GM21717 (cell line): Measurements from ENCODE around the gene CHST10.
"Not testable (repeated sequence)": the region's sequence is repeated elsewhere in the genome, so short reads cannot be mapped to it uniquely, and the experiment has no call there.

Experiments
- ATAC-seq: cut with Tn5 transposase; IDR thresholded peaks from one replicate; pipeline ENCODE4 v1.9.1; 2021; ENCODE audit warnings: mild to moderate bottlenecking, moderate library complexity; ENCODE audit not compliant: unreplicated experiment

The CHST10 gene, protein sequence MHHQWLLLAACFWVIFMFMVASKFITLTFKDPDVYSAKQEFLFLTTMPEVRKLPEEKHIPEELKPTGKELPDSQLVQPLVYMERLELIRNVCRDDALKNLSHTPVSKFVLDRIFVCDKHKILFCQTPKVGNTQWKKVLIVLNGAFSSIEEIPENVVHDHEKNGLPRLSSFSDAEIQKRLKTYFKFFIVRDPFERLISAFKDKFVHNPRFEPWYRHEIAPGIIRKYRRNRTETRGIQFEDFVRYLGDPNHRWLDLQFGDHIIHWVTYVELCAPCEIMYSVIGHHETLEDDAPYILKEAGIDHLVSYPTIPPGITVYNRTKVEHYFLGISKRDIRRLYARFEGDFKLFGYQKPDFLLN

GRCh38 chr2:100416935-100417710 lies at the start of gene CHST10:
Gene CHST10 (minus strand): TSS chr2:100417668. CDS start chr2:100406675, 10,993 bp downstream.
- ATAC-seq = peak; percentile 88

DNA sequence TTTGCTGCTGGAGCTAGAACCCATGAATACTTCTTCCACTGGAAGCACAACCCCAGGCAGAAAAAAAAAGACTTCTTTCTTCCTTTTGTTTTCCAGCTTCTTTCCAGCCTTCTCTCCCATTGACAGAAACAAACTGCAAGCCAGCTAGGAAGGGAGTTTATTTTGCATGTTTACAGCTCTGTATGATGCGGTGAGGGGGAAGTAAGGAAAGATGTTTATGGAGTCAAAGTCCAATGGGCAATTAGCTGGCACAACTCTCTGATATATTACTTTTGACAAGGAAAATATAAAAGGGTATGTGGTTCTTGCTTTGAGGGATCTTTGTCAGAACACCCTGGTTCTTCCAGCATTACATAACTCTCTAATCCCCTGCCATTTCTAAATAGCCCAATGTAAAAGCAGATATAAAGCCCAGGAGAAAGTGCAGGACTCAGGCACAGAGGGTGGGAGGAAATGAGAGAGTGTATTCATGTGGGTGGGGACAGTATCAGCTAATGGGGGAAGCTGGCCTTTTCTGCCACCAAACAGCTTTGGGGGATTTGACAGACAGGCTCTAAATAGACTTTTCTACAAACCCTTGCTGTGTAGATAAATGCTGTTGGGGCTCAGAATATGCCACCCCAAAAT lies 43.5 kb upstream of the CHST10 start:
- ATAC-seq = no peak

GRCh38 chr2:100456357-100456756 lies 38.9 kb upstream of the CHST10 start:
- not testable (repeated sequence) for ATAC-seq

- ATAC-seq = no peak
These were observed 36.4 kb upstream of the CHST10 start for GRCh38 chr2:100453853-100454252.

- ATAC-seq = no peak
These were observed 34.3 kb upstream of the CHST10 start for GRCh38 chr2:100451734-100452133.

DNA sequence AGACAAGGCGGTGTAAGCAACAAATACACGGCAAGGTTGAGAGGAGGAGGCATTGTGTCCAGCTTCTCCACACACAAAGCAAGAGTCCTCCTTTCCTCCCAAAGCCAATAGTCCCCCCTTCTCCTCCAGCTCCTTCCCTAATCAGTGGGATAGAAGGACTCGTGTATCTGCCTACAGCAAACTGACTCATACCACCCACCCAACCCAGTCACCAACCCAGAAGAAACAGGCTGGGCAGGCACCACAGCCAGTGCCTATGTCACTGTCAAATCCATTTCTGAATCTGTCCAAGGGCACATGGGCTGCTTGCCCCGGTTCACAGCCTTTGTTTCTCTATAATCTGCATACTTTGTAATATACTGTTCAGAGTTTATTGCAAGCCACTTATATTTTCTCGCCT lies 33.6 kb upstream of the CHST10 start:
- no peak for ATAC-seq

GRCh38 chr2:100446696-100447095 lies 29.2 kb upstream of the CHST10 start:
- ATAC-seq = no peak

DNA sequence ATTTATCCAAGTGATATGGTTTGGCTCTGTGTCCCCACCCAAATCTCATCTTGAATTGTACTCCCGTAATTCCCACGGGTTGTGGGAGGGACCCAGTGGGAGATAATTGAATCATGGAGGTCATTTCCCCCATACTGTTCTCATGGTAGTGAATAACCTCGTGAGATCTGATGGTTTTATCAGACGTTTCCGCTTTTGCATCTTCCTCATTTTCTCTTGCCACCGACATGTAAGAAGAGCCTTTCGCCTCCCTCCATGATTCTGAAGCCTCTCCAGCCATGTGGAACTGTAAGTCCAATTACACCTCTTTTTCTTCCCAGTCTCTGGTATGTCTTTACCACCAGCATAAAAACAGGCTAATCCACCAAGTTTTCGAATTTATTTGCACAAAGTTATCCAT lies 20.3 kb upstream of the CHST10 start:
- ATAC-seq = no peak

GRCh38 chr2:100429726-100430125 lies 12.3 kb upstream of the CHST10 start:
- ATAC-seq = no peak

GRCh38 chr2:100427627-100428258 lies 10.3 kb upstream of the CHST10 start:
- ATAC-seq = peak; percentile 49

DNA sequence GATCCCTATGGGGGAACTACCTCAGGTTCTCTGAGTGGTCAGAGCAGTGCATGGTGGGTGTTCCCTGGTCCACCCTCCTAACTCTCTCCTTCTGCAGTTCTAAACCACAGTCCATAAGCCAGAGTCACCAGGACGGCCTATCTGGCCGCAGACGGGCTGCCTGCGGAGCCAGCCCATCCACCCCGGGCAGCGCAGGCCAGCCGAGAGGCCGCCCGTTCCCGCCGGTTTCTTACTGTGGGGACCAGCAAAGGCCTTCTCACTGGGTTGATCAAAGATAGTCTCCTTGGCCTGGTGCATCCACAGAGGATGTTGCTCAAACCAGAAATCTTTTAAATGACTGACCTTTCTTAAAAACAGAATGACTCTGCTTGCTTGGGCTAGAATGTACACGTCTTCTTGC lies 9.6 kb upstream of the CHST10 start:
- no peak for ATAC-seq

GRCh38 chr2:100426384-100426720 lies 8.9 kb upstream of the CHST10 start:
- ATAC-seq = no peak

DNA sequence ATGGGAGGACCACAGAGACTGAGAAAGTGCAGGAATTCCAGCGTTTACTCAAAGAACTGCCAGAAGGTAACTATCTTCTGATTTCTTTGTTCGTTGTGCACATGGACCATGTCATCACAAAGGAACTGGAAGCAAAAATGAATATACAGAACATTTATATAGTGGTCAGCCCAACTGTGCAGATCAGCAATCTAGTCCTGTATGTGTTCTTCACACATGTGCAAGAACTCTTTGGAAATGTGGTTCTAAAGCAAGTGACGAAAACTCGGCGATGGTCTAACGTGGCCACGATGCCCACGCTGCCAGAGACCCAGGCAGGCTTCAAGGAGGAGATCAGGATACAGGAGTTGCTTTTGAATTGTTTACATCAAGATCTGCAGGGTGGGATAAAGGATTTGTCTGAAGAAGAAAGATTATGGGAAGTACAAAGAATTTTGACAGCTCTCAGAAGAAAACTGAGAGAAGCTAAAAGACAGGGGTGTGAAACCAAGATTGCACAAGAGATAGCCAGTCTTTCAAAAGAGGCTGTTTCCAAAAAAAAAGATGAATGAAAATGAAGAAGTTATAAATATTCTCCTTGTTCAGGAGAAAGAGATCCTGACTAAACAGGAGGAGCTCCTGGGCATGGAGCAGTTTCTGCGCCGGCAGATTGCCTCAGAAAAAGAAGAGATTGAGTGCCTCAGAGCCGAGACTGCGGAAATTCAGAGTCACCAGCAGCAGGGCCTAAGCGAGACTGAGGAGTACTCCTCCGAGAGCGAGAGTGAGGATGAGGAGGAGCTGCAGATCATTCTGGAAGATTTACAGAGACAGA lies 8.3 kb upstream of the CHST10 start:
- ATAC-seq = no peak

GRCh38 chr2:100425107-100425506 lies 7.6 kb upstream of the CHST10 start:
- ATAC-seq = no peak

GRCh38 chr2:100424277-100424875 lies 6.9 kb upstream of the CHST10 start:
- ATAC-seq = no peak

DNA sequence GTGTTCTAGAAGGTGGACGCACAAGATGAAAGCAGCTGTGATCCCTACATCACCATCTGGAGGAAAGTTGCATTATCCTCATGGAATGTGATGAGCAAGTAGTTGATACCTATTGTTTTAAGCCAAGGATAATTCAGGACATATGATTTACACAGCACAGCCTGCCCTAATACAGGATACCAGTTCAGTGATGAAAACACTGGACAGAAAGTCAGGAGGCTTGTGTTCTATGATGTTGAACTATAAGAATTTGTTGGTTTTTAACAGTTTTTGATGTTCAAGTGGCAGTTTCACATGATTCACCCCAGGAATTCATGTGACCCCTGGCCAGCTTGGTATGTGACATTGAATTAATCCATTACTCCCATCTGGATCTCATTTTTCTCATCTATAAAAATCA lies 6.2 kb upstream of the CHST10 start:
- ATAC-seq = no peak

DNA sequence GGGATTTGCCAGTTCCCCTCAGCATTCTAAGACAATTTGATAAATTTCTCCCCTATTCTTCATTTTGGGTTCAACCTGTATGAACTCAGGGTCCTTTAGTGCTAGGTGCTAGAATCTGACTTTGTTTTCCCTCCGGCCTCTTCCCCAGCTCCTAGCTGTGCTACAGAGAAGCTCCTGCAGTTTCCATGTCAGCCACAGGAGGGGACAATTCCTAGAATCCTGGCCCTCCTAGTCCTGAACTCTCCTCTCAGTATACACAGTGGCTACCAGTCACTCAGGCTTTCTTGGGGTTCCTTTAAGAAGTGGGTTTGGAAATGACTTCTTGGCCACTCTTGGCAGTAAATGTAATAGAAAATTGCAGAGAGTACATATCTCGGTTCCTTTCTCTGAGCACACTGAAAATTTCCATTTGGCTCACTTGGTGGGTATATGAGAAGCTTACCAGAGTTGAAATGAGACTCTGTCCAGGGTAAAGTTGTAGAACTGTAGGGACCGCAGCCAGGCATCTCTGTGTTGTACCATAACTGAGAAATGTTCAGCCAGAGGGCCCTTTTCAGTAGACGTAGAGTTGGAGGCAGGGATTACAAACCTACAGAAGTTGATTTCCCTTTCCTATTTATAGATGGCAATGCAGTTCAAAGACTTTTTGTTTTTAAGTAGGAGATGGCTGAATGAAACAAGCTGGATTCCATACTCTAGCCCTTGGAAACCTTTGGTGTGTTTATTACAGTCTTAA lies 5.0 kb upstream of the CHST10 start:
- ATAC-seq = no peak

GRCh38 chr2:100419915-100420314 lies 2.4 kb upstream of the CHST10 start:
- ATAC-seq = no peak

DNA sequence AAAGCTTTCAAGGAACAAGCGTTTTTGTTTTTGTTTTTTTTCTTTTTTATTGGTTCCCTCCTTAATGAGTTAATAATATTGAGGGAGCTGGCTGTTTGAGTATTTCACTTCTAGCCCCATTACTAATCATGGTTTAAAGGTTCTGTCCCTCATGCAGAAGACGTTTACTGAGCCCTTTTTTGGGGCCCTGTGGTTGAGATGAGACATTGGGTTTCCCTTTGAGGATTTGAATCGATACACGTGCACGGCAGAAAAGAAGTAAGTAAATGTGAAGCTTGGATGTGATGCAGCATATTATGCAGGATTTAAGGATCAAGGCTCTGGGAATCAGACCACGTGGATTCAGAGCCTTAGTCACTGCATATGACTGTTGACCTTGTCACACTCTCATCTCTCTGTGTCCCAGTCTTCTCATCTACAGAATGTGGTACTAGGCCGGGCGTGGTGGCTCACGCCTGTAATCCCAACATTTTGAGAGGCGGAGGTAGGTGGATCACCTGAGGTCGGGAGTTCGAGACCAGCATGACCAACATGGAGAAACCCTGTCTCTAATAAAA lies 1.0 kb upstream of the CHST10 start:
- no peak for ATAC-seq
